HuH-7 (cell line): ENCODE results near the gene SLC6A7.

ENCODE experiments used
- DNase-seq: peaks from one replicate; pipeline ENCODE4 v3.0.0; 2011; ENCODE audit warnings: low spot score

Gene SLC6A7

GRCh38 chr5:150175076-150175475 lies 14.8 kb upstream of the SLC6A7 start:
- DNase-seq, result no peak

GRCh38 chr5:150175536-150175935 lies 14.3 kb upstream of the SLC6A7 start:
- peak; percentile 78 for DNase-seq

GRCh38 chr5:150176745-150177477 lies 13.0 kb upstream of the SLC6A7 start:
- no peak for DNase-seq

DNA sequence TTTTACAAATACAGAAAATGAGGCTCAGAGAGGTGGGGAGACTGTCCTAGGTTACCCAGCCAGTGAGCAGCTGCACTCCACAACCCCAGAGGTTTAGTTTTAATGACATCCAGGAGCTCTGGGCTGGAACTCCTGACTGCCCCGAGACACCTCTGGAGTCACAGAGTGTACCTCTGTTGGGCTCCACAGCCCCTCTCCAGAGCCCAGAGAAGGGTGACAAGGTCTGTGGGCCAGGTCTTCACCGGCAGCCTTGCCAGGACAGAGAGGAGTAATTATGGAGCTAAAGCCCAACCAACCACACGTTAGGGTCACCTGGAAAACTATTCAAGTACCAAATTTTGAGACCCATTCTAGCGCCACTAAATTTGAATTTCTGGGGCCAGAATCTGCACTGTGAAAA lies 12.1 kb upstream of the SLC6A7 start:
- DNase-seq, result no peak

GRCh38 chr5:150178262-150178661 lies 11.6 kb upstream of the SLC6A7 start:
- DNase-seq, result no peak

GRCh38 chr5:150179019-150179620 lies 10.7 kb upstream of the SLC6A7 start:
- no peak for DNase-seq

- DNase-seq, result no peak
Observed at GRCh38 chr5:150180241-150181026, 9.4 kb upstream of the SLC6A7 start.

- no peak for DNase-seq
Observed at GRCh38 chr5:150181027-150181426, 8.8 kb upstream of the SLC6A7 start.

- no peak for DNase-seq
Observed at GRCh38 chr5:150181766-150182545, 7.9 kb upstream of the SLC6A7 start.

- DNase-seq, result no peak
Observed at GRCh38 chr5:150182774-150183173, 7.1 kb upstream of the SLC6A7 start.

- no peak for DNase-seq
Observed at GRCh38 chr5:150183436-150183835, 6.4 kb upstream of the SLC6A7 start.

- no peak for DNase-seq
Observed at GRCh38 chr5:150184006-150184405, 5.9 kb upstream of the SLC6A7 start.

GRCh38 chr5:150184990-150185912 lies 4.6 kb upstream of the SLC6A7 start:
- DNase-seq, result peak; percentile 67

- DNase-seq, result no peak
Observed at GRCh38 chr5:150186137-150186536, 3.7 kb upstream of the SLC6A7 start.

DNA sequence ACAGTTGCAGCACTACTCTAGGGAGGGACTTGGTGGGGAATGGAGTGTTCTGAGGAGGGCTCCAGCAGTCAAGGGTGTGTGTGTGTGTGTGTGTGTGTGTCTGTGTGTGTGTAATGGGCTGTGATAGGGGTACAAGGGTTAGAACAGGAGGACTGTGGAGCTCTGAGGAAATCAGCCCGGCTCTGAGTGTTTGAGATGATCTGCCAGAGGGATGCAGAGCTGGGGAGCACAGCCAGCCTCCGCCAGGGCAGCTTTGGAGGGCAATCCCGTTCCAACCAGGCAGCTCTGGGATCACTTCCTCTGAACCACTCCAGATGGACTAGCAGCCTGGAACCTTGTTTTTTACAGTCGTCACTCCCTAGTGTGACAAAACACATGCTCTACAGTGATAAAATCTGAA lies 3.0 kb upstream of the SLC6A7 start:
- no peak for DNase-seq

- no peak for DNase-seq
Observed at GRCh38 chr5:150188146-150188842, 1.6 kb upstream of the SLC6A7 start.

DNA sequence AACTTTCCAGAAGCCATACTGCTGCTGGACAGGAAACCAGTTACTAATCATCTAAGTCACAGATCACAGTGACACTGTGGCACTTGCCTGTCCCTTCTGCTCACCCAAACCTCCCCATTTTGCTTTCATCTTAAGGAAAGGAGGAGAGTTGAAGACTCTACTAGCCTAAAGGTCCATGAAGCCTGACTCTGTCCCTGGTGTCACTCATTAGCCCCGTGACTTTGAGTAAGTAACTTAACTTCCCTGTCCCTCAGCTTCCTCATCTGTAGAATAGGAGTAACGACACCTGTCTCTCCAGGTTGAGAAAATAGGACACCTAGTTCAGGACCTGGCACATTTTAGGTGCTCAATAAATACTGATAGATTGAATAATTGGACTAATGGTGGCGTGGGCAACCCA lies 536 bp upstream of the SLC6A7 start:
- DNase-seq, result no peak

DNA sequence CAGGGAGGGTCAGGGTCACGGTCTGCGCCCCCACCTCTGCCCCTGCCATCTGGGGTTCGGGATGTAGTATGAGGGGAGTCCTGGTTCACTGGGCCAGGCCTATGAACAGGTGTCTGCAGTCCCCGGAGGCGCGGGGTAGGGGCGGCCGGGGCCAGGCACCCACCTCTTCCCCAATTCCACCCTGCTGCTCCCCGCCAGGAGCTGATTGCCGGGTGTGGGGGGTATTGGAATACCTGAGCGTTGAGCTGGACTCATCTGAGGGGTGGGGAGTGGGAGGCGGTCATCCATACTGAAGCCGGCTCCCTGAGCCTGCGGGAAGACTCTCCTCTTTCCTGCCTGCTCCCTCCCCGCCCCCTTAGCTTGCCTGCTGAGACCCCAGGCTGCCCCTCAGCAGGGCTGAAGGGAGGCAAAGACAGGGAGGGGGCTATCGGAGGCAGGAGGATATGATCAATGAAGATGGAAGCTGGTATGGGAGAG lies 679 bp downstream of the SLC6A7 start:
- no peak for DNase-seq

GRCh38 chr5:150190987-150191386 lies 1.1 kb downstream of the SLC6A7 start:
- DNase-seq, result no peak

DNA sequence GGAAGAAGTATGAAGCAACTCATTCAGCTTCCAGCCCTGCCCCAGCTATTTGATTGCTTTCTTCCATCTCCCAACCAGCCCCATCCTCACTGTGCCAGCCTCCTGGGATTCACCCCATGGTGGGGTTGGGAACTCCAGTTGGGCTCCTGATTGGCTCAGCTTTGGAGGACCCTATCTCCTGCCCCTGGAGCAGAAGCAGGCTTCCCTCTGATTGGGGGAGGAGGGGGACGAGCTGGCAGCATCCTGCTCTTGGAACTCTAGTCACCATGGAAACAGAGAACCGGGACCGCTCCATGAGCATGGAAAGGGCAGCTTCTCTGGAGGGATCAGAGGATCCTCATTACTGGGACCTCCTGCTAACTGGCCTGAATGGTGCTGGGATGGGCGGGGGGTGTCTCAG lies 2.6 kb downstream of the SLC6A7 start:
- DNase-seq, result no peak
